HEK293 (cell line): Measurements from ENCODE around the gene METTL5.

Experiments used
- SETDB1 ChIP-seq: IDR thresholded peaks from one replicate; pipeline ENCODE4 v1.6.1; 2017; ENCODE audit warnings: mild to moderate bottlenecking, low read length, moderate library complexity, mixed read lengths; ENCODE audit not compliant: insufficient read length
- TF ChIP-seq, protein P1 (sequence below): fragments of 450-650 bp; formaldehyde crosslinking; IDR thresholded peaks from 2 replicates; pipeline ENCODE4 v1.5.1; 2016; ENCODE audit warnings: missing biosample characterization, missing genetic modification characterization
- TF ChIP-seq, protein P2 (sequence below): fragments of 450-650 bp; formaldehyde crosslinking; IDR thresholded peaks from 2 replicates; pipeline ENCODE4 v1.5.1; 2016; ENCODE audit warnings: missing biosample characterization, missing genetic modification characterization
- TF ChIP-seq, protein P3 (sequence below): sonication (generic); formaldehyde crosslinking; IDR thresholded peaks from 2 replicates; pipeline ENCODE4 v1.8.1; 2022; ENCODE audit warnings: mild to moderate bottlenecking, moderate library complexity, missing genetic modification reagents

DNA sequence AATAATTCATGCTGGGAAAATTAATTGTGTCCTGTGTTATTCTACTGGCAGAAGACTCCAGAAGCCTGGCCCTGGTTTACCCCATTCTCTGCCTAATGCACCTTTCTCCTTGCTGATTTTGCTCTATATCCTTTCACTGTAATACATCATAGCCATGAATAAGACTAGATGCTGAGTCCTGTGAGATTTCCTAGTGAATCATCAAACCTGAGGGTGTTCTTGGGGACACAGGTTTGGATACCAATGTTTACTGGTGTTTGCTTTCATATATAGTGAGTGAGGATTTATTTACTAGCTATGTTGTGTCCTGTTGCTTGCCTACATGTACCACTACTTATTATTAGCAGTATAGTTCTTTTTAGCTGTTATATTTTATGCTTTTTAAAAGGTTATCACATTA lies 6.5 kb downstream of the METTL5 start:
- TF ChIP-seq SETDB1, result no peak
- TF ChIP-seq, protein P1, sequence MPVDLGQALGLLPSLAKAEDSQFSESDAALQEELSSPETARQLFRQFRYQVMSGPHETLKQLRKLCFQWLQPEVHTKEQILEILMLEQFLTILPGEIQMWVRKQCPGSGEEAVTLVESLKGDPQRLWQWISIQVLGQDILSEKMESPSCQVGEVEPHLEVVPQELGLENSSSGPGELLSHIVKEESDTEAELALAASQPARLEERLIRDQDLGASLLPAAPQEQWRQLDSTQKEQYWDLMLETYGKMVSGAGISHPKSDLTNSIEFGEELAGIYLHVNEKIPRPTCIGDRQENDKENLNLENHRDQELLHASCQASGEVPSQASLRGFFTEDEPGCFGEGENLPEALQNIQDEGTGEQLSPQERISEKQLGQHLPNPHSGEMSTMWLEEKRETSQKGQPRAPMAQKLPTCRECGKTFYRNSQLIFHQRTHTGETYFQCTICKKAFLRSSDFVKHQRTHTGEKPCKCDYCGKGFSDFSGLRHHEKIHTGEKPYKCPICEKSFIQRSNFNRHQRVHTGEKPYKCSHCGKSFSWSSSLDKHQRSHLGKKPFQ, result no peak
- TF ChIP-seq, protein P2, sequence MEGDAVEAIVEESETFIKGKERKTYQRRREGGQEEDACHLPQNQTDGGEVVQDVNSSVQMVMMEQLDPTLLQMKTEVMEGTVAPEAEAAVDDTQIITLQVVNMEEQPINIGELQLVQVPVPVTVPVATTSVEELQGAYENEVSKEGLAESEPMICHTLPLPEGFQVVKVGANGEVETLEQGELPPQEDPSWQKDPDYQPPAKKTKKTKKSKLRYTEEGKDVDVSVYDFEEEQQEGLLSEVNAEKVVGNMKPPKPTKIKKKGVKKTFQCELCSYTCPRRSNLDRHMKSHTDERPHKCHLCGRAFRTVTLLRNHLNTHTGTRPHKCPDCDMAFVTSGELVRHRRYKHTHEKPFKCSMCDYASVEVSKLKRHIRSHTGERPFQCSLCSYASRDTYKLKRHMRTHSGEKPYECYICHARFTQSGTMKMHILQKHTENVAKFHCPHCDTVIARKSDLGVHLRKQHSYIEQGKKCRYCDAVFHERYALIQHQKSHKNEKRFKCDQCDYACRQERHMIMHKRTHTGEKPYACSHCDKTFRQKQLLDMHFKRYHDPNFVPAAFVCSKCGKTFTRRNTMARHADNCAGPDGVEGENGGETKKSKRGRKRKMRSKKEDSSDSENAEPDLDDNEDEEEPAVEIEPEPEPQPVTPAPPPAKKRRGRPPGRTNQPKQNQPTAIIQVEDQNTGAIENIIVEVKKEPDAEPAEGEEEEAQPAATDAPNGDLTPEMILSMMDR, result no peak
- TF ChIP-seq, protein P3, sequence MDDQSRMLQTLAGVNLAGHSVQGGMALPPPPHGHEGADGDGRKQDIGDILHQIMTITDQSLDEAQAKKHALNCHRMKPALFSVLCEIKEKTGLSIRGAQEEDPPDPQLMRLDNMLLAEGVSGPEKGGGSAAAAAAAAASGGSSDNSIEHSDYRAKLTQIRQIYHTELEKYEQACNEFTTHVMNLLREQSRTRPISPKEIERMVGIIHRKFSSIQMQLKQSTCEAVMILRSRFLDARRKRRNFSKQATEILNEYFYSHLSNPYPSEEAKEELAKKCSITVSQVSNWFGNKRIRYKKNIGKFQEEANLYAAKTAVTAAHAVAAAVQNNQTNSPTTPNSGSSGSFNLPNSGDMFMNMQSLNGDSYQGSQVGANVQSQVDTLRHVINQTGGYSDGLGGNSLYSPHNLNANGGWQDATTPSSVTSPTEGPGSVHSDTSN, result no peak
